Coronary artery (tissue), 2 donors: Measurements from ENCODE around the gene RASGRF1.

Experiments
- DNase-seq: peaks from one replicate; pipeline ENCODE4 v3.0.0-alpha.2; 2017; ENCODE audit warnings: low spot score
- H3K27ac ChIP-seq, 2 donors: fragments of 200-600 bp; sonication (generic); one replicate each; pipeline ENCODE4 v1.5.1; 2016 to 2019
- H3K4me3 ChIP-seq: fragments of 200-600 bp; sonication (generic); 2 replicates; pipeline ENCODE4 v1.5.1; 2016; ENCODE audit warnings: mild to moderate bottlenecking, moderate library complexity
- TF ChIP-seq, protein P1 (sequence below): fragments of 200-600 bp; sonication (generic); IDR thresholded peaks from one replicate; pipeline ENCODE4 v1.5.1; 2019; ENCODE audit warnings: antibody characterized with exemption

Gene RASGRF1

GRCh38 chr15:79032656-79033055 lies 57.9 kb downstream of the RASGRF1 start:
- Histone ChIP-seq H3K27ac (no peak overlapping the region), H3K4me3 (no peak overlapping the region)
- no peak for DNase-seq
- TF ChIP-seq, protein P1, sequence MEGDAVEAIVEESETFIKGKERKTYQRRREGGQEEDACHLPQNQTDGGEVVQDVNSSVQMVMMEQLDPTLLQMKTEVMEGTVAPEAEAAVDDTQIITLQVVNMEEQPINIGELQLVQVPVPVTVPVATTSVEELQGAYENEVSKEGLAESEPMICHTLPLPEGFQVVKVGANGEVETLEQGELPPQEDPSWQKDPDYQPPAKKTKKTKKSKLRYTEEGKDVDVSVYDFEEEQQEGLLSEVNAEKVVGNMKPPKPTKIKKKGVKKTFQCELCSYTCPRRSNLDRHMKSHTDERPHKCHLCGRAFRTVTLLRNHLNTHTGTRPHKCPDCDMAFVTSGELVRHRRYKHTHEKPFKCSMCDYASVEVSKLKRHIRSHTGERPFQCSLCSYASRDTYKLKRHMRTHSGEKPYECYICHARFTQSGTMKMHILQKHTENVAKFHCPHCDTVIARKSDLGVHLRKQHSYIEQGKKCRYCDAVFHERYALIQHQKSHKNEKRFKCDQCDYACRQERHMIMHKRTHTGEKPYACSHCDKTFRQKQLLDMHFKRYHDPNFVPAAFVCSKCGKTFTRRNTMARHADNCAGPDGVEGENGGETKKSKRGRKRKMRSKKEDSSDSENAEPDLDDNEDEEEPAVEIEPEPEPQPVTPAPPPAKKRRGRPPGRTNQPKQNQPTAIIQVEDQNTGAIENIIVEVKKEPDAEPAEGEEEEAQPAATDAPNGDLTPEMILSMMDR = no peak

DNA sequence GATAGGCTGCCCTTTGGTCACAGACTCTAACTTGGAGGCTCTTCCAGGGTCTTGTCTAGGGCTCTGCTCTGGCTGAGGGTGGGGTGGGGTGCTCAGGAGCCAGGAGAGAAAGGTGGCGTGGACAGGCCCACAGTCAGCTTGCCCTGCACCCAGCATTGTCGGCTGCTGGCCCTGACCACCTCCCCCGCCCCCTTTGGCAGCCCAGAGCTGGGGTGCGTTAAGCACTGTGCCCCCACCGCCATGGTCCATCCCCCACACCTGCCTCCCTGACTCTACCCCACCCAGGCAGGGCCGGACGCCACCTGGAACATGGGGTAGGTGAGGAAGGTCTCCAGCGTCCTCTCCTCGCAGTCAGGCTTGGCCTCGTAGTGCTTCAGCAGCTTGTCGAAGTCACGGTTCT lies 58.8 kb downstream of the RASGRF1 start:
- DNase-seq = no peak
- TF ChIP-seq, protein P1 = no peak
- H3K27ac ChIP-seq = no peak overlapping the region
- no peak overlapping the region for H3K4me3 ChIP-seq

GRCh38 chr15:79031201-79031600 lies 59.4 kb downstream of the RASGRF1 start:
- Histone ChIP-seq H3K27ac (no peak overlapping the region), H3K4me3 (no peak overlapping the region)
- TF ChIP-seq, protein P1 = no peak
- no peak for DNase-seq

- DNase-seq = no peak
- no peak overlapping the region for H3K4me3 ChIP-seq
- TF ChIP-seq, protein P1 = no peak
- no peak overlapping the region for H3K27ac ChIP-seq
Measured at GRCh38 chr15:79030470-79030869, 60.1 kb downstream of the RASGRF1 start.

DNA sequence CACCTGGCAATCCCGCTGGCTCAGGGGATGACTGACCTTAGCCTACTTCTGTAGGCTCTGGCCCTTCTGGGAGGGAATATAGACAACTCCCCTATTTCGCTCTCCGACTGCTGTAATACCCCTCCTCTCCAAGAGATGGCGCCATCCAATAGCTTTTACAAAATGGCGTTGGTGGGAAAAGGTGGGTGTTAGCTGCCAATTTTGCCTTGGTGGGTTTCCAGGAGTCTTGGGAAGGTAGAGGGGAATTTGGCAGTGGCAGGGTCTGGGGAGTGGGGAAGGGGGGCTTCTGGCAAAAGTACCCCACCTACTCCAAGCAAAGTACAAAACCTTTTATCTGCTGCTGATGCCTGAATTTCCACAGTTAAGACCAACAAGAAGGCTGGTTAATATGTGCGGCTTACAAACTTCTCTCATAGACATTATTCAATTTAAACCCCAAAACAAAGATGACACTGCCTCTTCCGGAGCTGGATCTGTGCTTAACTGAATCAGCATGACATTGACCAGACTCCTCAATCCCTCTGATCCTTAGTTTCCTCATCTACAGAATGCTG lies 62.1 kb downstream of the RASGRF1 start:
- Histone ChIP-seq H3K27ac (no peak overlapping the region), H3K4me3 (no peak overlapping the region)
- DNase-seq = no peak
- TF ChIP-seq, protein P1 = peak; percentile 41

- Histone ChIP-seq H3K4me3 (no peak overlapping the region), H3K27ac (no peak overlapping the region)
- no peak for DNase-seq
- TF ChIP-seq, protein P1 = no peak
Measured at GRCh38 chr15:79027532-79028410, 62.8 kb downstream of the RASGRF1 start.

GRCh38 chr15:79025802-79026201 lies 64.8 kb downstream of the RASGRF1 start:
- Histone ChIP-seq H3K27ac (no peak overlapping the region), H3K4me3 (no peak overlapping the region)
- TF ChIP-seq, protein P1 = no peak
- DNase-seq = no peak
